IMR-90 (cell line): ENCODE measurements around the gene TMEM141.

Experiments
- CEBPB ChIP-seq: IDR thresholded peaks from 2 replicates; pipeline ENCODE4 v1.6.1; 2012; ENCODE audit warnings: low read depth, low read length, improper control_type of control experiment
- CHD1 ChIP-seq: IDR thresholded peaks from 2 replicates; pipeline ENCODE4 v1.6.1; 2012; ENCODE audit warnings: low read depth, low read length, improper control_type of control experiment
- MXI1 ChIP-seq: IDR thresholded peaks from 2 replicates; pipeline ENCODE4 v1.6.1; 2012; ENCODE audit warnings: low read depth, mild to moderate bottlenecking, low read length, moderate library complexity, borderline replicate concordance
- POLR2A ChIP-seq: IDR thresholded peaks from 2 replicates; pipeline ENCODE4 v1.6.1; 2012; ENCODE audit warnings: mild to moderate bottlenecking, low read depth, low read length
- TF ChIP-seq, protein P1 (sequence below): conservative IDR thresholded peaks from 2 replicates; pipeline ENCODE4 v1.5.1; 2012; ENCODE audit warnings: mild to moderate bottlenecking, low read depth, low read length, improper control_type of control experiment
- TF ChIP-seq, protein P2 (sequence below): fragments of 150-350 bp; IDR thresholded peaks from 2 replicates; pipeline ENCODE4 v1.6.1; 2017; ENCODE audit warnings: mild to moderate bottlenecking, antibody characterized with exemption, low read length, low read depth
- TF ChIP-seq, protein P3 (sequence below): fragments of 150-350 bp; IDR thresholded peaks from 2 replicates; pipeline ENCODE4 v1.6.1; 2016; ENCODE audit warnings: low read depth, mild to moderate bottlenecking, low read length, moderate library complexity, borderline replicate concordance

DNA sequence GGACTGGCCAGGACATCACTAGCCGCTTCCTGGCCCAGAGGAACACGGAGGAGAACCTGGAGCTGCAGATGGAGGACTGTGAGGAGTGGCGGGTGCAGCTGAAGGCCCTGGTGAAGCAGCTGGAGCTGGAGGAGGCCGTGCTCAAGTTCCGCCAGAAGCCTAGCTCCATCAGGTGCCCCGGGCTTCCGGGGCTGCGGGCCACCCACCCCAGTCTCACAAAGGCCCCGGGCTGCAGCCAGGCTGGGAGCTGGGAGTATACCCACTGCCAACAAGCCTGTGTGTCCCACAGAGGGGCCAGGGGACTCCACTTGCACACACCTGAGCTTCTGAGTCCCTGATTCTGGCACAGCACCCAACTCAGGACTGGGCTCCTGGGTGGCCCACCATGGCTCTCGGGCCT is 14.9 kb downstream of the TMEM141 start:
- TF ChIP-seq POLR2A (no peak), MXI1 (no peak), CHD1 (no peak), CEBPB (no peak)
- TF ChIP-seq, protein P1, sequence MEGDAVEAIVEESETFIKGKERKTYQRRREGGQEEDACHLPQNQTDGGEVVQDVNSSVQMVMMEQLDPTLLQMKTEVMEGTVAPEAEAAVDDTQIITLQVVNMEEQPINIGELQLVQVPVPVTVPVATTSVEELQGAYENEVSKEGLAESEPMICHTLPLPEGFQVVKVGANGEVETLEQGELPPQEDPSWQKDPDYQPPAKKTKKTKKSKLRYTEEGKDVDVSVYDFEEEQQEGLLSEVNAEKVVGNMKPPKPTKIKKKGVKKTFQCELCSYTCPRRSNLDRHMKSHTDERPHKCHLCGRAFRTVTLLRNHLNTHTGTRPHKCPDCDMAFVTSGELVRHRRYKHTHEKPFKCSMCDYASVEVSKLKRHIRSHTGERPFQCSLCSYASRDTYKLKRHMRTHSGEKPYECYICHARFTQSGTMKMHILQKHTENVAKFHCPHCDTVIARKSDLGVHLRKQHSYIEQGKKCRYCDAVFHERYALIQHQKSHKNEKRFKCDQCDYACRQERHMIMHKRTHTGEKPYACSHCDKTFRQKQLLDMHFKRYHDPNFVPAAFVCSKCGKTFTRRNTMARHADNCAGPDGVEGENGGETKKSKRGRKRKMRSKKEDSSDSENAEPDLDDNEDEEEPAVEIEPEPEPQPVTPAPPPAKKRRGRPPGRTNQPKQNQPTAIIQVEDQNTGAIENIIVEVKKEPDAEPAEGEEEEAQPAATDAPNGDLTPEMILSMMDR, result no peak
- TF ChIP-seq, protein P2, sequence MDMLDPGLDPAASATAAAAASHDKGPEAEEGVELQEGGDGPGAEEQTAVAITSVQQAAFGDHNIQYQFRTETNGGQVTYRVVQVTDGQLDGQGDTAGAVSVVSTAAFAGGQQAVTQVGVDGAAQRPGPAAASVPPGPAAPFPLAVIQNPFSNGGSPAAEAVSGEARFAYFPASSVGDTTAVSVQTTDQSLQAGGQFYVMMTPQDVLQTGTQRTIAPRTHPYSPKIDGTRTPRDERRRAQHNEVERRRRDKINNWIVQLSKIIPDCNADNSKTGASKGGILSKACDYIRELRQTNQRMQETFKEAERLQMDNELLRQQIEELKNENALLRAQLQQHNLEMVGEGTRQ, result no peak
- TF ChIP-seq, protein P3, sequence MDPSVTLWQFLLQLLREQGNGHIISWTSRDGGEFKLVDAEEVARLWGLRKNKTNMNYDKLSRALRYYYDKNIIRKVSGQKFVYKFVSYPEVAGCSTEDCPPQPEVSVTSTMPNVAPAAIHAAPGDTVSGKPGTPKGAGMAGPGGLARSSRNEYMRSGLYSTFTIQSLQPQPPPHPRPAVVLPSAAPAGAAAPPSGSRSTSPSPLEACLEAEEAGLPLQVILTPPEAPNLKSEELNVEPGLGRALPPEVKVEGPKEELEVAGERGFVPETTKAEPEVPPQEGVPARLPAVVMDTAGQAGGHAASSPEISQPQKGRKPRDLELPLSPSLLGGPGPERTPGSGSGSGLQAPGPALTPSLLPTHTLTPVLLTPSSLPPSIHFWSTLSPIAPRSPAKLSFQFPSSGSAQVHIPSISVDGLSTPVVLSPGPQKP, result no peak
